Measurements from ENCODE around the gene TNFRSF9. TPM values are rescaled to one million over a fixed set of nuclear protein-coding genes. Genes with fewer than 3 reads are reported as not detected.

TNFRSF9 gene
- total RNA-seq, 1 experiment from 2014 or later = not detected

DNA sequence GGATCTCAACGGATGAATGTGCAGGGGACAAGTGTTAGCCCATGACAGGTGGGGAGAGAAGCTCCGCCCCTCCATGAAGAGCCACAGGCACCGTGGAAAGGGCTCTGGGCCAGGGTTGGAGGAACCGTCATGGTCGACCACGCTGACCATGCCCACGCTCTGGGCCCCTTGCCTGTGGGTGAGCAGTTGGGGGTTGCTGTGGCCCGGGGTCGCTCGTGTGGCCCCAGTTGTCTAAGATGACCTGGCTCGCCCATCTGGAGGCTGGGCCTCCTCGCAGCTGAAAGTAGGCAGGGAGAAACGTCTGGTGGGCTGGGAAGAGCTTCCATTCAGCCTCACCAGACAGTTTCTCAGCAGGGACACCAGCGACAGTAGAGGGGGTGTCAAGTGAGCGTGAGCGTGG lies 74.7 kb downstream of the TNFRSF9 start:
- Histone ChIP-seq H3K9me3 (ENCODE audit: control insufficient read depth, low read depth, low read length) (no peaks in the 10 kb centered on the region), H3K14ac (ENCODE audit: insufficient read depth, low read length) (no peak overlapping the region), H2BK120ac (ENCODE audit: low read depth, low read length, poor library complexity, severe bottlenecking) (no peak overlapping the region), H3K23me2 (ENCODE audit: insufficient read length, low read depth, low read length, poor library complexity, severe bottlenecking) (no peaks in the 10 kb centered on the region), H3K27me3 (ENCODE audit: insufficient read depth, low read length) (no peaks in the 10 kb centered on the region), H3K27ac (ENCODE audit: insufficient read length, low read depth, low read length) (no peak overlapping the region), H3K18ac (ENCODE audit: insufficient read length, low read depth, low read length) (no peak overlapping the region), H2BK15ac (ENCODE audit: low read depth, low read length) (no peak overlapping the region), H3K23ac (ENCODE audit: insufficient read length, low read depth, low read length) (no peak overlapping the region), H2AFZ (ENCODE audit: low read length) (no peak overlapping the region), H4K5ac (ENCODE audit: insufficient read length, low read depth, low read length) (no peak overlapping the region), H3T11ph (ENCODE audit: low read length) (no peak overlapping the region), H3K79me1 (ENCODE audit: insufficient read depth, low read depth, low read length, poor library complexity, severe bottlenecking) (no peaks in the 10 kb centered on the region), H2AK5ac (ENCODE audit: insufficient read length, low read length) (no peak overlapping the region), H2BK20ac (ENCODE audit: low read depth, low read length, poor library complexity, severe bottlenecking) (no peak overlapping the region), H2BK5ac (ENCODE audit: insufficient read length, low read length) (no peak overlapping the region), H3K56ac (ENCODE audit: insufficient read length, low read depth, low read length) (no peak overlapping the region), H4K8ac (replicated peaks; ENCODE audit: insufficient read length, low read depth, low read length) (no peak overlapping the region), H3K4me2 (ENCODE audit: insufficient read depth, insufficient read length, low read length) (no peak overlapping the region), H4K91ac (ENCODE audit: insufficient read length, low read depth, low read length) (no peak overlapping the region), H4K20me1 (ENCODE audit: control insufficient read depth, insufficient read depth, insufficient read length) (no peaks in the 10 kb centered on the region), H3K4ac (ENCODE audit: low read depth, low read length) (no peak overlapping the region), H2BK12ac (ENCODE audit: insufficient read length, low read depth, low read length) (no peak overlapping the region), H3K4me1 (ENCODE audit: insufficient read depth, low read length) (no peaks in the 10 kb centered on the region), H3K79me2 (ENCODE audit: insufficient read depth, low read length) (no peaks in the 10 kb centered on the region), H3K9ac (ENCODE audit: extremely low read depth, insufficient read length, low read length) (no peak overlapping the region)
- whole genome bisulfite sequencing (ENCODE audit: extremely low coverage, insufficient read length, low lambda C conversion rate) = no CpG with 5 or more reads among the region's 16 CpGs
- no peak for TF ChIP-seq CTCF (conservative IDR thresholded peaks at IDR 0.05)
- Mint-ChIP-seq H3K9me3 (no peaks in the 10 kb centered on the region), H3K4me3 (no peak overlapping the region), H3K4me1 (no peaks in the 10 kb centered on the region; a peak in 1 of 4 replicates), H3K27ac (no peak overlapping the region), H3K27me3 (ENCODE audit: low read depth) (peaks cover 5% of the 10 kb centered on the region), H3K36me3 (ENCODE audit: insufficient read depth in 1 of 3, low read depth in 3 of 3) (no peaks in the 10 kb centered on the region; a peak in 1 of 7 replicates)
- no peak for DNase-seq

Other genes with a start within 250 kb of the TNFRSF9 start
- gene VAMP3, start 169.5 kb downstream of the TNFRSF9 start, total RNA-seq (2021) = 42.9 and 46.8 TPM in 2 replicates
- 9.0 and 9.3 TPM in 2 replicates for gene PER3, start 156.5 kb downstream of the TNFRSF9 start, total RNA-seq (2021)
- gene UTS2, start 87.8 kb downstream of the TNFRSF9 start, total RNA-seq (2021) = not detected in 2 replicates
- gene PARK7, start 20.9 kb upstream of the TNFRSF9 start, total RNA-seq (2021) = 370 and 379 TPM in 2 replicates
- gene ERRFI1, start 85.5 kb upstream of the TNFRSF9 start, total RNA-seq (2021) = 19.2 and 20.8 TPM in 2 replicates